ENCODE measurements around the gene CHMP4A. TPM values are rescaled to one million over a fixed set of nuclear protein-coding genes. Genes with fewer than 3 reads are reported as not detected.

CHMP4A gene
- total and polyA plus RNA-seq, 9 of the 15 experiments (the other 6 are each of a cell fraction or from before 2014, with no cell fraction given): 28.8 to 104 (median 52.7) TPM

DNA sequence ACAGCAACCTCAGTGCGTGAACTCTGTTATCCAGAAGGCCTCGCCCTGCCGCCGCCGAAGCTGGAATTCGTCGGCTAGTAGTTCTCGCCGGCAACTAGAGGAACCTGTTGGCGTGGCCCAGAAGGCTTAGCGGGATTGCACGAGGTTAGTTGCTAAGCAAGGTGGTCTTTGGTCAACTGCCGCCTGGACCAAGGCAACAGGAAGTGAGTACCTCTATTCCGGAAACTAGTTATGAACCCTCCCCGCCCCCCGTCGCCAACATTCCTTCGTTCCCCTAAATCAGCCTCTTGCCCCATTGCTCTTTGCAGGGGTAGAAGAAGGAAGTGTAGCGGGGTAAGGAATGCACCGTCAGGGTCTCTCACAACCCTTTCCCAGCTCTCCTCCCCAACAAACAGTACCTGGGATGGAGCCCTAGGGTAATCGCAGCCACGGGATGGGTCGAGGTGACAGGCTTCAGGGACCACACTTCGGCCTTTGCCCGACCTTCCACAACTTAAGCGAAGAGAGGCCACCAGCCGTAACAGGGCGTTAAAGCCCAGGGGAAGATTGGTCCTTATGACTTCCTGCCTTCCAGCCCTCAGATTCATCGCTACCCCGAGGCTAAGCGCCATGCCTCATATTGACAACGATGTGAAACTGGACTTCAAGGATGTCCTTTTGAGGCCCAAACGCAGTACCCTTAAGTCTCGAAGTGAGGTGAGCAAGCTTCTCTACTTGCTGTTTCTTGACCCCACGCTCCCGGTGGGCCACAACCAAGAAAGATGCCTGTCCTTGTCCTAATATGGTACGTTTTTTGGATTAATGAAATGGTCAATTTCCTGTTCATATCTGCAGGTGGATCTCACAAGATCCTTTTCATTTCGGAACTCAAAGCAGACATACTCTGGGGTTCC is 19.6 kb upstream of the CHMP4A start, which contains the start of gene GMPR2 (continued):
- TF ChIP-seq RBFOX2 (IDR thresholded peaks at IDR 0.05; ENCODE audit: low read depth, low read length) (peak; percentile 65), NCOA4 (IDR thresholded peaks at IDR 0.05; ENCODE audit: partially characterized antibody) (no peak), GABPB1 (CRISPR knock-in tag; IDR thresholded peaks at IDR 0.05) (no peak), ILK (tag; IDR thresholded peaks at IDR 0.05; ENCODE audit: borderline replicate concordance, low read depth) (no peak), TCF3 (CRISPR knock-in tag; IDR thresholded peaks at IDR 0.05) (no peak), SMARCE1 (IDR thresholded peaks at IDR 0.05) (no peak)
- TF ChIP-seq, protein P1, sequence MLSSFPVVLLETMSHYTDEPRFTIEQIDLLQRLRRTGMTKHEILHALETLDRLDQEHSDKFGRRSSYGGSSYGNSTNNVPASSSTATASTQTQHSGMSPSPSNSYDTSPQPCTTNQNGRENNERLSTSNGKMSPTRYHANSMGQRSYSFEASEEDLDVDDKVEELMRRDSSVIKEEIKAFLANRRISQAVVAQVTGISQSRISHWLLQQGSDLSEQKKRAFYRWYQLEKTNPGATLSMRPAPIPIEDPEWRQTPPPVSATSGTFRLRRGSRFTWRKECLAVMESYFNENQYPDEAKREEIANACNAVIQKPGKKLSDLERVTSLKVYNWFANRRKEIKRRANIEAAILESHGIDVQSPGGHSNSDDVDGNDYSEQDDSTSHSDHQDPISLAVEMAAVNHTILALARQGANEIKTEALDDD (IDR thresholded peaks at IDR 0.05): peak; percentile 45; the same call in 1 of the 2 replicates

DNA sequence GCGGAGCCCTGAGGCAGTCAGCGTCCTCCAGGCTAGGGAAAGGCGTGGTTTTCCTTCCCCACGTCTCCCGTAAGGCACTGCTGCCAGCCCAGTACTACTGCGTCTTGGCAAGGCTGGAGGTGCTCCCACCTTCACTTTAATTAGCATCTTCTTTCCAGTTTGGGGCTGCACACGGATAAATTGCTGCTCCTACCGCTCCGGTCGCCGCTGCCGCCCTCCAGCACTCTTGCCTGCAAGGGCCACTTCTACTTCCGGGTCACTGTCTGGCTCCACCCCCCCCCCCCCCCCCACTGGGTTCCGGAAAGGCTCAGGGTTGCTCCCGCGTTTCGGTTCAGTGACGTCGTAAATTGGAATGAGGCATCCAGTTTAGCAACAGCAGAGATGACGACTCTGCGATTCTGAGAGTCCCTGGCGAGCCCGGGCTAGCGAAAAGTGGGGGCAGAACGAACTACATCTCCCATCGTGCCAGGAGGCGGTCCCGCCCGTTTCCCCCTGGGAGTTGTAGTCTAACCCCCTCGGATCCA is 18.9 kb upstream of the CHMP4A start, which contains the start of gene NEDD8:
NEDD8 (minus strand) TSS at position 247 of the 524 bp plus-strand sequence; CDS start at position 147, 100 bp downstream.
- POLR2A ChIA-PET: no interaction called here
- DNase-seq (ENCODE audit: extremely low read depth in 1 of 4, low spot score in 3 of 4): peak; percentile 78 to 86 (median 81)
- Histone ChIP-seq H3K9me3 (replicated peaks; ENCODE audit: control insufficient read depth, insufficient read depth, low read depth, low read length) (no peaks in the 10 kb centered on the region), H3K9ac (ENCODE audit: insufficient read depth in 1 of 2, low read depth in 2 of 2, low read length in 2 of 2) (peak within 1 kb of the TSS; percentile 72 to 94), H3K4me3 (peak within 1 kb of the TSS; percentile 54), H4K20me1 (replicated peaks; ENCODE audit: control insufficient read depth, insufficient read depth, low read length) (no peaks in the 10 kb centered on the region), H3K9me1 (ENCODE audit: control insufficient read depth, insufficient read depth, low read length) (no peaks in the 10 kb centered on the region), H3K27ac (ENCODE audit: extremely low read depth, low read depth, low read length) (peak within 1 kb of the TSS; percentile 89), H3K36me3 (ENCODE audit: control insufficient read depth, insufficient read depth, low read length) (peaks cover 33% of the 10 kb centered on the region), H3K4me1 (replicated peaks in 1 of 2; ENCODE audit: control insufficient read depth in 2 of 2, insufficient read depth in 2 of 2, low read length in 2 of 2) (peaks cover 6 to 15% of the 10 kb centered on the region in 2 experiments), H3K79me2 (ENCODE audit: control insufficient read depth, insufficient read depth, low read length) (peaks cover 39% of the 10 kb centered on the region), H3K27me3 (ENCODE audit: control insufficient read depth in 2 of 2, insufficient read depth in 2 of 2, low read length in 2 of 2) (no peaks in the 10 kb centered on the region), H2AFZ (ENCODE audit: low read depth, low read length) (peak within 1 kb of the TSS; percentile 99), H3K4me2 (ENCODE audit: insufficient read depth, low read length) (peak within 1 kb of the TSS; percentile 98)
- 1% methylated on average over 12 of the region's 30 CpGs for WGBS (ENCODE audit: insufficient coverage, low coverage, missing lambda C conversion rate)
- in situ Hi-C loops (cut with MboI): no loop called here
- FAIRE-seq: no peak
- intact Hi-C loops (cut with micrococcal nuclease): loop anchor here (2.0 kb wide), 1 partner anchor 15 kb away; the partner anchor contains the start of gene MDP1
- ATAC-seq: peak; percentile 88
- BruUV-seq (replicated peaks): no TSS peak
- CTCF ChIA-PET (ENCODE audit: low intra/inter-chr PET ratio): no interaction called here
- TF ChIP-seq, protein P2, sequence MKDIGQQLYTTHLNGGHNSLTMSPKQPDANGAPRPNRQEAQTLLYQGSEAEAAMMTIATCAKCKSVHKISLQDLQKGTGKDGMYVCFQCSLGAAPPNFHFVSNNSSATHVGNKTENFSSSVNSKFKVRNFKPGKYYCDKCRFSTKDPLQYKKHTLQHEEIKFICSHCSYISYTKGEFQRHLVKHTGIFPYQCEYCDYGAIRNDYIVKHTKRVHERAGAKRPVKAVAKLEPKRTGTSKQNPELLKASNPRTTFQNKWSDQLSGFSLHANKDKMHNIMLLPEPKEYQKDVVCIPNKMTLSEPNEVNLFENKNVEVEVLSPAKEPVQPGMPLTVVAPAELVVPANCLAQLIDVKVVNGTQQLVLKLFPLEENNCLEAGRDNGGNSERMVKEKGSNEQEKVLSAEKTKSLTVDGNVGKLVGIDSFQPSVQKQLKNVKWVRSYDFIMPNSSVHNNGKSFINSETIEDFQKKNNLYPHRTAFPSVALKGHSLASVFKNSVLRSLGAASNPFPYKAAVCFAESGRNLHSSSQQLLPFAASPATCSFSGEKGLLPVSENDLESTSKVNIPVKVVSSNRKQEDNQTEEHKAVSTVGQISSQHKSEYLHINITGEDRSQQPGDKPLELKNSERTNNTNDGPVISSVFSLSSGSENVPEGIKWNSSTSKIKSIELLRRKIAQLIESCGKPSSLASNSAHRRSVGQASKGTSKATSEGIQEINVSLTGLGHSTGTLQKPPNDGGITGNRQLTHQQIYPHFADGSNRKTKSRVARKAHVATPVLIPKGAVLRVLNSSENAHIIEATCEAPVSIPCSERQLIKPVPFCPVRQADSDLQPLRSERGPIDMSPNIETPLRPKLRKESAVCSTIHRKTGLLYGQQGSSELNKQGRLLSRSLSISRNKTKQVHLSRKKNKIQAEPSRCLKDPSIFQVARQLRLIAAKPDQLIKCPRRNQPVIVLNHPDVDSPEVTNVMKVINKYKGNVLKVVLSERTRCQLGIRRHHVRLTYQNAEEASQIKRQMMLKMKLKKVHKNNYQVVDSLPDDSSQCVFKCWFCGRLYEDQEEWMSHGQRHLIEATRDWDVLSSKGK (CRISPR knock-in tag; IDR thresholded peaks at IDR 0.05): no peak
- TF ChIP-seq, protein P3, sequence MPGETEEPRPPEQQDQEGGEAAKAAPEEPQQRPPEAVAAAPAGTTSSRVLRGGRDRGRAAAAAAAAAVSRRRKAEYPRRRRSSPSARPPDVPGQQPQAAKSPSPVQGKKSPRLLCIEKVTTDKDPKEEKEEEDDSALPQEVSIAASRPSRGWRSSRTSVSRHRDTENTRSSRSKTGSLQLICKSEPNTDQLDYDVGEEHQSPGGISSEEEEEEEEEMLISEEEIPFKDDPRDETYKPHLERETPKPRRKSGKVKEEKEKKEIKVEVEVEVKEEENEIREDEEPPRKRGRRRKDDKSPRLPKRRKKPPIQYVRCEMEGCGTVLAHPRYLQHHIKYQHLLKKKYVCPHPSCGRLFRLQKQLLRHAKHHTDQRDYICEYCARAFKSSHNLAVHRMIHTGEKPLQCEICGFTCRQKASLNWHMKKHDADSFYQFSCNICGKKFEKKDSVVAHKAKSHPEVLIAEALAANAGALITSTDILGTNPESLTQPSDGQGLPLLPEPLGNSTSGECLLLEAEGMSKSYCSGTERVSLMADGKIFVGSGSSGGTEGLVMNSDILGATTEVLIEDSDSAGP (CRISPR knock-in tag; IDR thresholded peaks at IDR 0.05): no peak
- no peak for TF ChIP-seq RBM14 (IDR thresholded peaks at IDR 0.05; ENCODE audit: borderline replicate concordance, insufficient read depth, low read depth, low read length)

Measured in K562 (cell line).